GM19351 (cell line): ENCODE results near the gene ASF1B.
A peak's percentile ranks its signal among the peaks of the same experiment; 100 is the strongest.
"Not testable (repeated sequence)": the region's sequence is repeated elsewhere in the genome, so short reads cannot be mapped to it uniquely, and the experiment has no call there.

ENCODE experiments used
- ATAC-seq: cut with Tn5 transposase; IDR thresholded peaks from one replicate; pipeline ENCODE4 v1.9.1; 2021; ENCODE audit warnings: mild to moderate bottlenecking, moderate library complexity; ENCODE audit not compliant: unreplicated experiment

The ASF1B gene

DNA sequence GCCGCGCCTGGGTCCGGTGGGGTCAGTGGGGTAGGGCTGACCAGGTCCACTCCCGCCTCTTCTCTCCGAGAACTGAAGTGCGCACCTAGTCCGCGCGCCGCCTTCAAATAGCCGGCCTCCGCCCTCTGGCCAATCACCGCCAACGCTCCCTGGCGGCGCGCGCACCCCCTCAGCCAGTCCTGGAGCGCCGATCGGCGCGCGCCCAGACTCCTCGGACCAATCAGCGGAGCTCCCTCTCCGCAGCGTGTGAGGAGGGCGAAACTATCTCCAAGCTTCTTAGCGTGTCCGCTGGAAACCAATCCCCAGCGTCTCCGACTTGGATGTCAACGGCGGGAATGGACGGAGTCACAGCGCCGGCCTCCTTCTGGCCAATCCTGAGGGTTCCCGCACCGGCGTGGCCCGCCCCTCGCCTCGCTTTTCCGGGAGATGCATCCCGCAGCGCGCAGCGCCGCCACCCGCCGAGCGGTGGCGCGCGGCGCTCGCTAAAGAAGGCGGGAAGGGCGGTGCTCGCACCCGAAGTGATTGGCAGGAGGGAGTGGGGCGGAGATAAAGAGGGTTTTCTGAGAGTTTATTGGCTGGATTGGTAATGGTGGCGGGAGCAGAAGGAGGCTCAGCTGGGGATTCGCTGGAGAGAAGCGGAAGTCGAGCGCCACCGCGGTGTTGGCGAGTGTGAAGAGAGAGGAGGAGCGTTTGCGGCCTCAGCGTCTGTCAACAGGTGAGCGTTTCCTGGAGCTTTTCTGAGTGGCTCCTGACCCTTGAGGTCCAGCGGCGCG, at the start of gene ASF1B:
ASF1B (minus strand) TSS at position 81 of the 773 bp plus-strand sequence. CDS start 133 bp downstream, outside the sequence.
- peak; percentile 74 for ATAC-seq

DNA sequence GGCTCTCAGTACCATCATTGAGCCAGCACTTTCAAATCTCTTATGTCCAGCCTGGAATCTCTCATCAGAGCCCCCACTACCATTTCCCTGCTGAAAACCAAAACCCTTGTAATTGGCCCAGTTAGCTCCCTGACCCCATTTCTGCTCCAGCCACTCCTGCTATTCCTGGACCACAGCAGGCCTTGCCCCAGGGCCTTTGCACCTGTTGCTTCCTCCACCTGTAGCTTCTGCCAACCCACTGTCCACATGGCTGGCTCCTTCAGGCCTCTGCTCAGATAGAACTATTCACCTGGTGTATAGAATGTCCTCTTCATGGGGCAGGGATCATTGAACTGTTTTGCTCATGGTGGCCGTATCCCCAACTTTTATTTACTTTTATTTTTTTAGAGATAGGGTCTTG, 49.3 kb upstream of the ASF1B start:
- ATAC-seq = not testable (repeated sequence)

DNA sequence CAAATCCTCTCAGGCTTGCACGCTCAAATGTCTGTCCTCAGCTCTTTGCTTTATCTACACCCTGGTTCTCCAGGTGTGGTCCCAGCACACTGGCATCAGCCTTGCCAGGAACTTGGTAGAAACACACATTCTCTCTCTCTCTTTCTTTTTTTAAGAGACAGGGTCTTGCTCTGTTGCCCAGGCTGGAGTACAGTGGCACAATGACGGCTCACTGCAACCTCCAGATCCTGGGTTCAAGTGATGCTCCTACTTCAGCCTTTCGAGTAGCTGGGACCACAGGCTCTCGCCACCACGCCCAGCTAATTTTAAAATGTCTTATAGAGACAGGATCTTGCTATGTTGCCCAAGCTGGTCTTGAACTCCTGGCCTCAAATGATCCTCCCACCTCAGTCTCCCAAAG, 48.8 kb upstream of the ASF1B start:
- ATAC-seq = no peak

DNA sequence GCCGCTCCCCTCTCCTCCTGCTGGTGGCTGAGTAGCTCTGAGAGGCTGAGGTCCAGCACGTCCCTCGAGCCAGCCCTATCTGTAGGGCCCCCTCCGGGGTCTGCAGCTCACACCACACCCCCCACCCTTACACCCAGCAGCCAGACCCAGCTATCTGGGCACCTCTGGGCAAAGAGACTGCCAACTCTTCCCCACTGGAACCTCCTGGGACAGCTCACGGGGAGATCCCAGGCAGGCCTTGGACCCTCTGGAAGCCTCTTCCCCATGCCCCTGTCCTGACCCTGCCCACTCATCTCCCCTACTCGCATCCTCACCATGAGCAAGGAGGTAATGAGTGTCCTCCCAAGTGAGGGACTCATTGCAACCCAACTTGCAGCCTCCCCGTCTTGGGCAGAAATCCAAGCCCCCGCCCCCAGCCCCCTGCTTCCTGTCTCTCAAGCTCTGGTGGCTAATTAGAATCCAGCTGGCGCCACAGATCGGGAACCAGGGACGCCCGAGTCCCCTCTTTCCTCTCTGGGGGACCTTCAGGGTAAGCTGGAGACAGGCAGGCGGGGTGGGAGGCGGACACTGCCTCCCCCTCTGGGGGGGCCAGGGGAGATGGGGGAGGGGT, 47.5 kb upstream of the ASF1B start:
- no peak for ATAC-seq

DNA sequence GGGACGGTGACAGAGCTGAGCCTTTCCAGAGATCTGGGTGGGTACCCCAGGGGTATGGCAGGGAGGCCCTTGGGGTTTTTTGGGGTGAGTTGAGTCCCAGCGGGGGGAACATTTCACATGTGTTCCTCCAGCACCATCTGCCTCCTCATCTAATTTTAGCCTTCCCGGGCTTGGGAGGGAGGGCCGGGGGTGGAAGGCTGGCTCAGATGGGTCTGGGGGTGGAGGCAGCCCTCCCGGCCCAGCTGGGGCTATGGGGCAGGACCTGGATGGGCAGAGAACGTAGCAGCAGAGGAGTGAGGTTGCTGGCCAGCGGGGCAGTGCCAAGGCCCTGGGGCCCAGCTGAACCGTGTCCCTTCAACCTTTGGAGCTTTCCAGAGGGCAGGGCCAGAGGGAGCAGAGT, 46.1 kb upstream of the ASF1B start:
- no peak for ATAC-seq

DNA sequence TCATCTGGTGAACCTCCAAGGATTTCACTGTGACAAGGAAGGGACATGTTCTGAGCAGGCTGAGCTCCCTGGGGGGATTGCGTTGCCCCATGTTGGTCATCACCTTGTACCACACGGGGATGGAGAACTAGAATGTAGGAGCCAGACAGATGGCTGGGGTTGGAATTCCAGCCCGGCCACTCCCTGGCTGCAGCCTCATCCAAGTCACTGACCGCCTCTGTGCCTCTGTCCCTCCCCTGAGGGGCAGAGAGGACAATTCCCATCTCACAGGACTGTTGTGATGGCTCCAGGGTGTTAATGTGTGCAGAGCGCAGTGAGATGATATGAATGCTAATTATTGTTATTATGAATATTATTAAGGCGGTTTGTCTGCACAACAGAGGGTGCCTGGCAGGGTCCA, 45.5 kb upstream of the ASF1B start:
- no peak for ATAC-seq

DNA sequence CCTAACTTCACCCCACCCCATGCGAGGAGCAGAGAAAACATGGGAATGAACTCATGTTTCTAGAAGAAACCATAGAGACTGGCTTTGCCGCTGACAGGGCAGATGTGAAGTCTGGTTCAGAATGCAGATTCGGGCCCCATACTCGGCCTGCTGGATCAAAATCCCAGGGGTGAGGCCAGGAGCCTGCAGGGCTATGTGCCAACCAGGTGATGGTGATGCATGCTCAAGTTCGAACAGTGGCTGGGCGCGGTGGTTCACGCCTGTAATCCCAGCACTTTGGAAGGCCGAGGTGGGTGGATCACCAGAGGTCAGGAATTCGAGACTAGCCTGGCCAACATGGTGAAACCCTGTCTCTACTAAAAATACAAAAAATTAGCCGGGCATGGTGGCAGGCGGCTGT, 44.8 kb upstream of the ASF1B start:
- ATAC-seq = not testable (repeated sequence)

DNA sequence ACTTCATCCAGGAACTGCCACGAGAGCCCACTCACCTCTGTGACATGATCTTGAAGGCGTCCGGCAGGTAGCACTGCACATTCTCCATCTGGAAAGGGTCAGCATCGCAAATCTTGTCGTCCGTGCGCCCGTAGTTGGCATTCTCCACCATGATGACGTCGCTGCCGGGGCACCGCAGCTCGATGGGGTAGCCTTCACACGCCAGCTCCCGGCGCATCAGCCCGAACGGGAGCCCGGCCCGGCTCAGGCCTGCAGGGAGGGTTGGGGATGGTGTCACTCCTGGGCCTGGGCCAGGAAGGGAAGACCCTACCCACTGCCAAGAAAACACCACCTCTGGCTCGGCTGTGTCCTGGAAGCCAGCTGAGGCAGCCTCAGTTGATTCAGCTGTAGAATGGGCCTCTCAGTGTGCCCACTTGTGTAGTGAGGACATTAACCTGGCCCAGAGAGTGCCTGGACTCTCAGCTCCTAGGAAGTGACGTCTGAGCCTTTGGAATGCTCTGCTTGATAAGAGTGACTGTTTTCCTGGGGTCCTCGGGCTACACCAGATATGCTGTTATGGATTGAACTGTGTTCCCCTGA, 41.2 kb upstream of the ASF1B start:
- no peak for ATAC-seq

DNA sequence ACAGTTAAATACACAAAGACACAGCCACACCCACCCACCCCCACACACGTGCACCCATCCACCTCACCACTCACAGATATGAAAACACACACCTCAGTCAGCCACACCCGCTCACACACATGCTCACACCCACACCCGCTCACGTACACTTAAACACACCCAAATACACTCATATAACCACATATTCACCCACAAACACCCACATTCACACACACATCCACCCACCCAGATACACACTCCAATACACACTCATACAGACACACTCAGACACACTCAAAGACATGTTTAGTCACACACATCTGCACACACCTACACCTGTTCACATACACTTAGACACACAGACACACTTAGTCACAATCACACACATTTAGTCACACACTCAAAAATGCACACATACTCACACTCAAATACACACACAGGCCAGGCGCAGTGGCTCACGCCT, 39.0 kb upstream of the ASF1B start:
- no peak for ATAC-seq

DNA sequence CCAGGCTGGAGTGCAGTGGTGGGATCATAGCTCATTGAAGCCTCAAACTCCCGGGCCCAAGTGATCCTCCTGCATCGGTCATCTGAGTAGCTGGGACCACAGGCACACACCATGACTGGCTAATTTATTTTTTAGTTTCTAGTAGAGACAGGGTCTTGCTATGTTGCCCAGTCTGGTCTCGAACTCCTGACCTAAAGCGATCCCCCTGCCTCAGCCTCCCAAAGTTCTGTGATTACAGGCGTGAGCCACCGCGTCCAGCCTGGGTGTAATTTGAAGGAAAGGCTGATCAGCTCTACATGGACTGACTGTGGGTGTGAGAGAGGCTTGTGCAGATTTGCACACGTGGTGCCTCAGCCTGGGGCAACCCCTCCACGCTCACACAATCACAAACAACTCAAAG, 38.5 kb upstream of the ASF1B start:
- ATAC-seq = no peak

DNA sequence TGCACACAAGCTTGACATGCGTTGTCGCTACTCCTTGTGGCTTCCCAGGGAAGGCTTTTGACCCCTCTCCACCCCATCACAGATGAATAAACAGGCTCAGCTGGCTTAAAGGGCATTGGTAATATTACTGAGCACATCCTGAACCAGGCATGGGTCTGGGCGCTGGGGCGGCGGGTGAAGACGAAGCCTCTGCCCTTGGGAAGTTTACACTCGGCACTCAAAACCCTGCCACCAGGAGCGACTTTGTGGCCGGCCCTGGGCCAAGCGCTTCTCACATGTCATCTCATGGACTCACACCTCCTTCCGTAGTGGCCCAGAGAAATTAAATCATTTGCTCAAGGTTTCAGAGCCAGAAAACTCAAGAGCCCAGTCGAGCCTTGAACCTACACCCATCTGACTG, 32.6 kb upstream of the ASF1B start:
- ATAC-seq = no peak

DNA sequence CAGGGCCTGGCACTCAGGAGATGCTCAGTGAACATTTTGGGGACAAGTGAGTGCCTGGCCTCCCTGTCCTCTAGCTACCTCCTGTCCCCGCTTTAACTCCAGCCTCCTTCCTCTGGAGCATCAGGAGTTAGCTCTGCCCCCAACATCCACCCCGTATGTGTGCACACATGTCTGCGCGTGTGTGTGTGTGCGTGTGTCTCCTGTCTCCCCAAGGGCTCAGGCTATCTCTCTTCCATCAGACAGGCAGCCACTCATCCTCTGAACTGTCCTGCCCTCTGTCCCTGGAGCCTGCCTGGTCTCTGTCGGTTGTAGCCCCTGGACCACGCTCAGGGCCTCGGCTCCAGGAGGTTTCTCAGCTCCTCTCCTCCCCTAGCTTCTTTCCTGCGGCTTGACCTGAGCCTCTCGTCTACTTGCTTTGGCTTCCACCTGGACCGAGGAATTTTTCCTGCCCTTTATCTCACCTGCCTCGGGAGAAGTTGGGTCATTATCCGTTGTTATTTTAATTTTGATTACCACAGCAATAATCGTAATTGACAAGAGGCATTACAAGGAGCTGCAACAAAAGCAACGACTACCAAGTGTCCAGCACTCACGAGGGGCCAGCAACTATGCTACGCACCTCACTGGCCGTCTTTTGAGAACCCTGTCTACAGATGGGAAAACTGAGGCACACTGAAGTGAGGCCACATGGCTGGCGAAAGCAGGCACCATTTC, 32.0 kb upstream of the ASF1B start:
- no peak for ATAC-seq

DNA sequence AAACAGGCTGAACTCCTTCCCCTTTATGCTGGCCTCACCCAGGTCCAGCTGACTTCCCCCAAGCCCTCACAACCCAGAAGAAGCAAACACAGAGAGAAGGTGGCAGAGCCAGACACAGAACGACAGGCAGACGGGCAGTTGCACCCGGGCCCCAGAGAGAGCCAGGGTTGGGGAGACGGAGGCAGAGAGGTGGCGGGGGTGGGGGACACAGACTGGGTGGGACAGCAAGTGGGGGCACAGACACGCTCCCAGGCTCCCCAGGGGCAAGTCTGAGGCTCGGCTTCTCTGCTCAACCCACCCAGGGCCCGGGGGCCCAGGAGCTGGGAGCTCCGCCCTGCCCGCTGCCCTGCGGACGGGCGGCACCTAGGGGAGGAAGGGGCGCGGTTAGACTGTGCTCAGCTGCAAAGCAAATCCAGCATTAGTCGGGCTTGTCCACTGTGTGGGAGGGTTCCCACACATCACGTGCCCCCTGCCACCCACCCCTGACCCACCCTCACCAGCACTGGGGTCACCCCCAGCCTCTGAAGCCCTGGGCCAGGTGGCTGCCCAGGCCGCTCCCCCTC, 31.3 kb upstream of the ASF1B start:
- ATAC-seq = no peak

DNA sequence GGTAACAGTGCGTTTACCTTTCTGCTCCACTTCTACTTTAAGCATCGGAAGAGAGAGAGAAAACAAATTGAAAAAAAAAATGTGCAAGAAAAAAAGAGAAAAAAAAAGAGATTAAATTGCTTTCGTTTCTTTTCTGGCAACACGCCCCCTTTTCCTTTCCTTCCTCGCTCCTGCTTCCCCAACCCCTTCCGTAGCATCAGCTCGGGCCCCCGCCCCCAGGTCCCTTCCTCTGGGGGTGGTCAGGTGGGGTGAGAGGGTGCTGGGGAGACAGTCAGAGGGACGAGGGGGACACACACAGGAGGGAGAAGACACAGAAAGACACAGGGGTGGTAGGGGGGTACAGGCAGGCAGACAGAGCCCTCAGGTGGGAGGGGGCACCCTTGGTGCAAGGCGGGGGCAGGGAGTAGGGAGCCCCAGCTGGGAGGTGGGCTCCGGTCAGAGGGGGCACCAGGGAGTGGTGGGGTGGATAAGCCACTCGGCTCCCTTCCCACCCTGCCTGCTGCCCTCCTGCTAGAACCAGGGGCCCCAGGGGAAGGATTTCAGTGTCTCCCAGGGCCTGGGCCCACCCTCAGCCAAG, 30.7 kb upstream of the ASF1B start:
- ATAC-seq = no peak

DNA sequence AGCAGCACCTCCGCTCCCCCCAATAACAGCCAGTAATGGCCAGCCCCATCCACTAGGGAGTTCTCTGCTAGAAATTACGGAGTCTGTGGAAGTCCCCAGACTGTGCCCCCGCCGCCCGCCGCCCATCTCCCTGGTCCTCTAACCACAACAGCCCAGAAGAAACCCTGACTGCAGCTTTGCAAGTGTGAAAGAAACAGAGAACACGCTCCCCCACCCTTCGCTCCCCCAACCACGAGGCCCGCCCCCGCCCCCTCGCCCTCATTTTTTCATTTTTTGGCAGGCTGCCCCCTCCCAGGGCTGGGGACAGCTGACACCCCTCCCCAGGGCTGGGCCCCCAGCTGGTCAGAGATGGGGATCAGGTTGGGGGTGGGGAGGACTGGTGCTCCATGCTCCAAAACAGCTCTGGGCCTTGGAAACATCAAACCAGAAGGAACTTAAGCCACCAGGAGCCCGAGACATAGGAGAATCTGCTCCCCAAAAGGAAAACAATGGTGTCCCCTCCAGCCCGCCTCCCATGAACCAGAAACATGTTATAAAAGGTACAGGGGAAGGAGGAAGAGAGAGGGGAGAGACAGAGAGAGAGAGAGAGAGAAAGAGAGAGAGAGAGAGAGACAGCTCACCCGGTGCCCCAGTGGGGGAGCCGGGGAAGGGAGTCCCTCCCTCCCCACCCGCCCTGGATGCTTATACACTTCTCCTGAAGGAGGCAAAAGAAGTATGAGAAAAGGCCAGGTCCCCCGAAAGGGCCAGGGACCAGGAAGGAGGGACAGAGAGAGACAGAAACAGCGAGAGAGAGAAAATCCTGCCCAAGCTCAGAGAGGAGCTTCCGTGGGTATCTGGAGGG, 29.8 kb upstream of the ASF1B start:
- no peak for ATAC-seq

DNA sequence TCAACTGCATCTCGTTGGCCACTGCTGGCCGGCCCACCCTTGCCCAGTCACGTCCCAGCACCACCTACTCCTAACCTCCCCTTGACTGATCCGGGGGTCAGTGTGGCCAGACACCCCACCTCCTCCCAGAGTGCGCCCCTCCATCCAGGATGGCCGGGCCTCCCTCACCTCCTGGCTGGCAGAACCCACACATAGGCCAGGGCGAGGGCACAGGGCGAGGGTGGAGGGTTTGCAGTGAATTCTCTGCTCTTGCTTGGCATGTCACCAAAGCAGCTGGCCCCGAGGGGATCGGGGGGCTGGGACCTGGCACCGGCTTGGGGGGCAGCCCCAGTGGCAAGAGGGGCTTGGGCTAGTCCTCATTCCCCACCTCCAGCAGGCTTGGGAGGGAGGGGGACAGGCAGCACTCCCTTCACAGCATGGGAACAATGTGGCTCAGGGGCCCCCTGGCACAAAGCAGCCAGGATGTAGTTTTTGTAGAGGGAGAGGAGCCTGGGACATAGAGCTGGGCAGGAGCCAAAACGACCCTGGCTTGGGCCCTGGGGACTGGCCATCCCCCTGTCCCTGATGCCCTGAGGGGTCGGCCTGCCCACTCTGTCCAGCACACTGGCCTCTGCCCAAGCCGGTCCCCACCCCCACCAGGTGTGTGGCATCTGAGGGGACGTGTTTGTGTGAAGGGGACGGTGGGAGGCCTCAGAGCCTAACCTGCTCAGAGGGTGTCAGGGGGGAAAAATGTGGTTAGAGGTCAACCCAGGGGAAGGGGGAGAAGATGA, 28.5 kb upstream of the ASF1B start:
- ATAC-seq = no peak

DNA sequence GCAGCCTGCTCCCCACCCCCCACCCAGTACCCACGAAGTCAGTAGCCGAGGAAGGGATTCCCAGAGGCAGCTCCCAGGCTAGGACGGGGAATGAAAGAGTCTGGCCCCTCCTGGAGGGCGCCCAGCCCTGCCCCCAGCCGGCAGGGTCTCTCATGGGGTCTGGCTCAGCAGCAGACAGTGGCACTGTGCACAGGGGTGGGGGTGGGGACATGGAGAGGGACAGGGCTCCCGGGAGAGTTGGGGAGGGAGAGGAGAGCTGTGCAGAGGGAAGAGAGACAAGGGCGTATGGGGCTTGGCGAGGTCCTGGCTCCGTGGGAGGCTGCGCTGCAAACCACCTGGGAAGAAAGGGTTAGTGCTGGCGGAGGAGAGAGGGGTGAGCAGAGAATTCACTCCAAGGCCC, 27.7 kb upstream of the ASF1B start:
- no peak for ATAC-seq

DNA sequence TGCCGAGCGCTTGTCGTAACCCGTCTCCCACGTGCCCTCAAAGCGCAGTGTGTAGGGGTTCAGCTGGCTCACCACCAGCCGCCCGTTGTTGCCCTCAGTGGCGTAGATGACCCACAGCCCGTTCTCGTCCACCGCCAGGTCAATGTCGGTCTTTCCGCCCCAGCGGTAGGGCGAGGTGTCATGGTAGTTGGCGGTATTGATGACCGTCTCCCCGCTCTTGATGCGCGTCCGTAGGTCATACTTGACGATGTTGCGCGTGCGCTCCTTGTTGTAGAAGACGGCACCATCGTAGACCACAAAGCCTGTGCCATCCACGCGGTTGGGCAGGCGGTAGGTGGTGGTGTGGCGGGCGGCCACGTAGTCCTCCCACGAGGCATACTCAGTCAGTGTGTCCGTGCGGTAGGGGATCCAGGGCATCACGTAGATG, 26.5 kb upstream of the ASF1B start:
- ATAC-seq = no peak

DNA sequence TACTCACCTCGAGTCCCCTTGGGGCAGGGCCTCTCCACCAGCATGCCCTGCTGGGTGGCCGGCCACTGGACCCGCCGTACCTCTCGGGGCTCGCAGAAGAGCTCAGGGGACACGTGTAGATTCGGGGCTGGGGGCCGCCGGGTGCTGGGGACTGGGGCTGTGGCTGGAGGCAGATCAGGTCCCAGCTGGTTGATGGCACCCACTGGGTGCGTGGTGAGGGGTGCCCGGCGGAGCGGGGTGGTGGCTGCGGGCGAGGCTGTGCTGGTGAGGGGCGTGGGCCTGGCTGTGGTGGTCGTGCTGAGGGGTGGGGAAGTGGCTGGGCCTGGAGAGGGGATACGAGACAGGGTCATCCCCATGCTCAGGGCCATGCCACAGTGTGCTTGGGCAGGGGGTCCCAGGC, 24.9 kb upstream of the ASF1B start:
- ATAC-seq = no peak
